IMR-90 (cell line): ENCODE measurements around the gene NTSR1.

Source experiments
- MAZ ChIP-seq: IDR thresholded peaks from 2 replicates; pipeline ENCODE4 v1.6.1; 2012; ENCODE audit warnings: low read depth, mild to moderate bottlenecking, low read length, improper control_type of control experiment, moderate library complexity, borderline replicate concordance
- POLR2A ChIP-seq: IDR thresholded peaks from 2 replicates; pipeline ENCODE4 v1.6.1; 2012; ENCODE audit warnings: mild to moderate bottlenecking, low read depth, low read length
- RAD21 ChIP-seq: IDR thresholded peaks from 2 replicates; pipeline ENCODE4 v1.6.1; 2012; ENCODE audit warnings: low read length, improper control_type of control experiment
- RFX5 ChIP-seq: IDR thresholded peaks from 2 replicates; pipeline ENCODE4 v1.8.0; 2012; ENCODE audit warnings: low read depth, mild to moderate bottlenecking, low read length, moderate library complexity
- SMC3 ChIP-seq: fragments of 150-350 bp; IDR thresholded peaks from 2 replicates; pipeline ENCODE4 v1.6.1; 2016; ENCODE audit warnings: low read depth, mild to moderate bottlenecking, antibody characterized with exemption, low read length, moderate library complexity
- TF ChIP-seq, protein P1 (sequence below): fragments of 150-350 bp; IDR thresholded peaks from 2 replicates; pipeline ENCODE4 v1.6.1; 2017; ENCODE audit warnings: mild to moderate bottlenecking, antibody characterized with exemption, low read length, low read depth
- TF ChIP-seq, protein P2 (sequence below): conservative IDR thresholded peaks from 2 replicates; pipeline ENCODE4 v1.5.1; 2012; ENCODE audit warnings: mild to moderate bottlenecking, low read depth, low read length, improper control_type of control experiment

DNA sequence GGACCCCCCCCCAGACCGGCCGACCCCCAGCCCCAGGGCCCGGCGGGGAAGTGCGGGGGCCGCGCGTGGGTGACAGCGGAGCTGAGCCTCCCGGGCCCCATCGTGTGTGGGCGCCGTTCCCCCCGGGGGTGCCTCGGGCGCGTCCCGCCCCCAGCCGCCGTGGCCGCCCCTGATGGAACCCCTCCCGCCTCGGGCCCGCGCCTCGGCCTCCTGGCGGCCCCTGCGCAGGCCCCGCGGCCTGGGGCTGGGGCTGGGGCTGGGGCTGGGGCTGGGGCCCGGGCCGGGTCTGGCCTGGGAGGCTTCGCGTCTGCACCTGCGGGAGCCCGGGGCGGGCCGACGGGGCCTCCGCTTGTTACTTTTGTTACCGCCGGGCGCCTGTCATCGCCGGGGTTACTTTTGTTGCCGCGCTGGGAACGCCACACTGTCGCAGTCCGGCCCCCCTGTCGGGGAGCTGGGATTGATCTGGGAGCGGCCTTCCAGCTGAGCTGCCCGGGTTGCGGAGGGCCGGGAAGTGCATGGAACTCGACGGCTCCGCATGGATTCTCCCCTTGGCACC is 96.6 kb downstream of the NTSR1 start:
- no peak for TF ChIP-seq POLR2A
- no peak for TF ChIP-seq RFX5
- TF ChIP-seq, protein P1, sequence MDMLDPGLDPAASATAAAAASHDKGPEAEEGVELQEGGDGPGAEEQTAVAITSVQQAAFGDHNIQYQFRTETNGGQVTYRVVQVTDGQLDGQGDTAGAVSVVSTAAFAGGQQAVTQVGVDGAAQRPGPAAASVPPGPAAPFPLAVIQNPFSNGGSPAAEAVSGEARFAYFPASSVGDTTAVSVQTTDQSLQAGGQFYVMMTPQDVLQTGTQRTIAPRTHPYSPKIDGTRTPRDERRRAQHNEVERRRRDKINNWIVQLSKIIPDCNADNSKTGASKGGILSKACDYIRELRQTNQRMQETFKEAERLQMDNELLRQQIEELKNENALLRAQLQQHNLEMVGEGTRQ: no peak
- TF ChIP-seq, protein P2, sequence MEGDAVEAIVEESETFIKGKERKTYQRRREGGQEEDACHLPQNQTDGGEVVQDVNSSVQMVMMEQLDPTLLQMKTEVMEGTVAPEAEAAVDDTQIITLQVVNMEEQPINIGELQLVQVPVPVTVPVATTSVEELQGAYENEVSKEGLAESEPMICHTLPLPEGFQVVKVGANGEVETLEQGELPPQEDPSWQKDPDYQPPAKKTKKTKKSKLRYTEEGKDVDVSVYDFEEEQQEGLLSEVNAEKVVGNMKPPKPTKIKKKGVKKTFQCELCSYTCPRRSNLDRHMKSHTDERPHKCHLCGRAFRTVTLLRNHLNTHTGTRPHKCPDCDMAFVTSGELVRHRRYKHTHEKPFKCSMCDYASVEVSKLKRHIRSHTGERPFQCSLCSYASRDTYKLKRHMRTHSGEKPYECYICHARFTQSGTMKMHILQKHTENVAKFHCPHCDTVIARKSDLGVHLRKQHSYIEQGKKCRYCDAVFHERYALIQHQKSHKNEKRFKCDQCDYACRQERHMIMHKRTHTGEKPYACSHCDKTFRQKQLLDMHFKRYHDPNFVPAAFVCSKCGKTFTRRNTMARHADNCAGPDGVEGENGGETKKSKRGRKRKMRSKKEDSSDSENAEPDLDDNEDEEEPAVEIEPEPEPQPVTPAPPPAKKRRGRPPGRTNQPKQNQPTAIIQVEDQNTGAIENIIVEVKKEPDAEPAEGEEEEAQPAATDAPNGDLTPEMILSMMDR: no peak
- TF ChIP-seq MAZ: no peak
- no peak; the same call in 1 of the 2 replicates for TF ChIP-seq SMC3
- no peak for TF ChIP-seq RAD21
